HTR-8/SVneo (cell line): ENCODE data around the gene CDH4.

Source experiments
- DNase-seq: peaks from one replicate; pipeline ENCODE4 v3.0.0; 2011; ENCODE audit warnings: low spot score, mixed read lengths; ENCODE audit not compliant: insufficient read length
- FAIRE-seq: peaks from 2 replicates; lab custom pipeline; 2011; peaks lifted over from hg19 to GRCh38; lab: Jason Lieb, UNC

CDH4 gene

DNA sequence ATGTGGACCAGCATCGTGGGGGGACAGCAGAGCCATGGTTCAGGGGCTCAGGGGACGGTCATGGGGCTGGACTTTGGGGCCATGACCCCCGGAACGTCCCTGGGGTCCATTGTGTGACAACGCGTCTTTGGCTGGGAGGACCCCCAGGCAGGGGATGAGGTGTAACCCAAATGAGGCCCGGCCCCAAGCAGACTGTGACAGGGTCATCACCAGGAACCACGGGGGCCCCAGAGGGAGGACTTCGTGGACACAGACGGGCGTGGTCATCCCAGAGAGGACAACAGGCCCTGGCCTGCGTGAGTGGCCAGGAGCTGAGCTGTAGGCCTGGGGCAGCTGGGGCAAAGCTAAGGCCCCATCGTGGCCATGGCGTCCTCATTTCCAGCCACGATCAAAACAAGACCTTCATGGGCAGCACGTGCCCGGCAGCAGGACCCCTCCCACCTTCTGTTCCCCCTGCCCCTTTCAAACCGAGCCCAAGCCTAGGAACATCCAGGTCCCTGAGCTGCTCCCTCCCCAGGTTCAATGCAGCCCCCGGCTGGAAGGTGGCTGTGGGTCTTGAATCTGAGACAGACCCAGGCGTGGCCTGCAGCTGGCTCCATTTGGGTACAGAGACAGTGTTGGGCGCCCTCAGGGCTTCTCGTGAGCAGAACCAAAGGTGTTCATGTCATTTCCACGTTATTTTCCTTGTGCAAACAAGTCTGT, 625.9 kb downstream of the CDH4 start:
- peak; percentile 31 for FAIRE-seq
- no peak for DNase-seq

DNA sequence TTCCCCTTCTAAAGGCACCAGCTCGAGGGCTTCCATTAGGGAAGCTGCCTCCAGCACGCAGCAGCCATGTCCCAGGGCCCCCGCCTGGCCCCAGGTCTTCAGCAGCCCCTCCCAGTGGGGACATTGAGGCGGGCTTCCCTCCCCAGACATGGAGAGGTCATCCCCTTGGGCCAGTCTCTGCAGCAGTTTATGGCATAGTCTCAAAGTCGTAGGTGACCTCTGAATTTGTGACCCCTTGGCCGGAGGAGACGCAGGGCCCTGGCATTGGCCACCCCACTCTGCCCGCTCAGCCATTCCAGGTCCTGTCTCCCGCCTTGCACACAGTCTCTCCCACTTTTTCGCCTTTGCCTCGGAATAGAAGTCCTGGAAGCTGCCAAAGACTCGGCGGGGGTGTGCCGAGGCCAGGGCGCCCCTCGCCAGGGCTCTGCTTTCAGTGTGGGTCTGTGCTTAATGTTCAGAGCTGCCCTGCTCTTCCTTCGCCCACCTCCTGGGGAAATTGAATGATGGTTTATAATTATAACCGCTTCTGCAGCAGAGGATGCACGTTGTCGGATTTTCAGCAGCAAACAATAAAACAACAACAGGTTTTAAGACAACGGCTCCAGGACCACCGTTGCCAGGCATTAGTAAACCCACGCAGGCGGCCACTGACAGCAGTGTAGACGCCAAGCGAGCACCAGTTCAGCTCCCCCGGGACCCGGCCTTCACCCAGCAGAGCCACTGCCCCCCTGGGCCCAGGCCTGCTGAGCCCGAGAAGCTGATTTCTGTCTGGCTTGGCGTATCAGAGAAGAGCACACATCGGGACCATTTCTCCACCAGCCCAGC, 626.6 kb downstream of the CDH4 start:
- DNase-seq, result no peak
- no peak for FAIRE-seq

DNA sequence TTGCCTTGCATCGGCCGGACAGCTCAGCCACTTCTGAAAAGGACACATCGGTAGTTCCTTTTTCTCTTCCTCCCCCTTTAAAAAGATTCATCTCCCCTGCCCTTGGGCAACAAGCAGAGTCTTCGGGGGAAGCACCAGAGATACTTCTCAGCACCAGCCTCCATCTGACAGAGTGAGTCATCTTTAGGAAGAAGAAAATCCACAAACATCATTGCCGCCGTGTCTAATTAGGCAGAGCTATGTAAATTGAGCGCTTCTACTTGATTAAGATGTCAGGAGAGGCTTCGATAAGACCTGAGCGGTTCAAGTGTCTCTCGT, 627.2 kb downstream of the CDH4 start:
- FAIRE-seq (peak; percentile 60), DNase-seq (no peak)

DNA sequence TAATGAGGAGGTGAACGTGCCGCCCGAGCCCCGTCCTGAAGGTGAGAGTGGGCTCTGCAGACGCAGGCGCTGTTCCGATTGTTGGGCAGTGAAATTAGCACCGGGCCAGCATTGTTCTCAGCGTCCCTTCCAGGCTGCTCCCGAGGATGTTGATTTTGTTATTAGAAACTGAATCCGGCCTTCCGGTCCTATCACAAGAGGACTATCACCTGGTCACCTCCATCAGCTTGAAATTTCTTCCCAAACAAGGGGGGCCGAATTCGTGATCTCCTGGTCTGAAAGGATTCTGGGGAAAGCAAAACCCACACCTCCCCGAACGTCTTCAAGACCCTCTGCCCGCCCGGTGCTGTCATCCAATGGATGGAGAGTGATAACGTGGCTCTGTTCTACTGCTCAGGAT, 627.6 kb downstream of the CDH4 start:
- FAIRE-seq, result peak; percentile 48
- no peak for DNase-seq

DNA sequence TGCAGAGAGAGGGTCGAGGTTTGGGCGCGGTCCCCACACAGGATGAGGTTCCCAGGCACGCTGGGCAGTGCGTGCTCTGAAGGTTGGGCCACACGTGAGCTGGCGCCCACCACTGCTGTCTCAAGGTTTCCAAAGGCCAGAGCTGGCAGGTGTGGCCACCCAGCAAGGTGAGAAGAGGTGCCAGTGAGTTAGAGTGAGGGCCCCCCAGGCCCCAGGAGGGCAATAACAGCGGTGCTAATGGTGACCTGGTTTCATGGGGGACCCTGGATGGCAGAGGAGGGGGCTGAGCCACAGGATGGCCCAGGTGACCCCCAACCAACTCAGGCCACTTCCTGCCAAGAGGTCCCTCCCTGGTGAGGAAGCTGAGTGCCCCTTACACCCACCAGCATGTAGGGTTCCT, 628.6 kb downstream of the CDH4 start:
- FAIRE-seq, result no peak
- DNase-seq, result no peak

DNA sequence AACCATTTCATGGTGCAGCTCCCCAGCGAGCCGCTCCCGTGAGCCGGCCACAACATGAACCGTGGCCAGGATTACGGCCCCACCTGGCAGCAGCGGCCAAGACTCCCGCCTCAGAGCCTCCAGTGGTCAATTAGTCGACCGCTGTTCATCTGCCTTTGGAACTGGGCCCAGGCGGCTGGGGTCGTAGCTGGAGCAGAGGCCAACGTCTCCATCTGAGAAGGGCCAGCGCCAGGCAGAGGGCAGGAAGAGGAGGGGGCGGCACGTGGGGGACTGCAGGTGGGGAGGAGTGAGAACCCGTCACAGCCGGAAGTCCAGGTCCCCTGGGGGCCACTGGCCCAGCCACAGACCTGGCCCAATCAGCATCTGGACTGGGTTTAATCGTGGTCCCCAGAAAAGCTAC, 629.4 kb downstream of the CDH4 start:
- DNase-seq (no peak), FAIRE-seq (peak; percentile 33)

DNA sequence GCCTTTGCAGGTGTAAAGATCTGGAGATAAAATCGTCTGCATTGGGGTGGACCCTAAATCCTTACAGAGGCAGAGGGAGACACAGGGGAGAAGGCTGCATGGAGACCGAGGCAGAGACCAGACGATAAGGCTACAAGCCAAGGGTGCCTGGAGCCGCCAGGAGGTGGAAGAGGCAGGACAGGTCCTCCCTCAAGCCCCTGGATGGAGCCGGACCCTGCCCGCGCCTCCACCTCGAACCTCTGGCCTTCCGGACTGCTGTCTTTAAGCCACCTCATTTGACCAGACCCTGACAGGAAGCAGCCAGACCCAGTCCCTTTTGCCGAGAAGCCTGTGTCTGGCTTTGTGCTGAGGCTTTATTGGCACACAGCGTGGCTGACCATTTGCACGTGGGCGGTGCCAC, 629.8 kb downstream of the CDH4 start:
- DNase-seq (no peak), FAIRE-seq (no peak)

DNA sequence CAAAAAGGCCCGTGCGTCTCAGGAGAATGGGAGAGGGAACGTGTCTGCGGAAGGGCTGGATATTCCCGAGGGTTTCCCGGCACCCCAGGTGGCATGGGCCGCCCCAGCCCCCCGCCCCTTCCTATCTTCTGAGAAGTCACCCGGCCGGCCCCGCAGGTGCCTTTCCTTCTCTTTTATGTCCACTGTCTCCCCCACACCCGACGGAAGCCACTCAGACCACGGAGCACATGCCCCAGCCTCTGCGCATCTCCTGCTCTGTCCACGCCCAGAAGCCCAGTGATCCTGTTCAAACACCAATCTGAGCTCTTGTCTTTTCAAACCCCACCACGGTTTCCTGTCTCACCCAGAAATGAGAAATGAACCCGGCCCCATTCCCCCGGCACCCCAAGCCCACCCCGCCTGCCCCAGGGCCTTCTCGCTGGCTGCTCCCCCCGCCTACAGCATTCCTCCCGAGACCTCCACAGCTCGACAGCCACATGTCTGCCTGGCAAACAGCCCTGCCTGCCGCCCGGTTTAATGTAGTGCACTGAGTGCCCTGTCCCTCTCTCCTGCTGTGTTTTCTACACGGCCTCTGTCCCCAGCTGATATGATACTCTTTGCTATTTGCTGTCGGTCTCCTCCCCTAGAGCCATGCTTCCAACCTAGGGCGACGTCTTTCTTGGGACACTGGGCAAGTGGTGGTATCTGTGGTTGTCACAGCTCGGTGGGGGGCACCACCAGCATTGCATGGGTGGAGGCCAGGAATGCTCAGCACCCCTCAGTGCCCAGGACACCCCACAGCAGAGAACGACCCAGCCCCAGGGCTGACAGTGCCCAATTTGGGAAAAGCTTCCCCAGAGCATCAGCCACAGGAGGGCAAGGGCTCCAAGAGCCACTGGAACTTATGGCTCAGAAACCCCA, 630.9 kb downstream of the CDH4 start:
- no peak for DNase-seq

DNA sequence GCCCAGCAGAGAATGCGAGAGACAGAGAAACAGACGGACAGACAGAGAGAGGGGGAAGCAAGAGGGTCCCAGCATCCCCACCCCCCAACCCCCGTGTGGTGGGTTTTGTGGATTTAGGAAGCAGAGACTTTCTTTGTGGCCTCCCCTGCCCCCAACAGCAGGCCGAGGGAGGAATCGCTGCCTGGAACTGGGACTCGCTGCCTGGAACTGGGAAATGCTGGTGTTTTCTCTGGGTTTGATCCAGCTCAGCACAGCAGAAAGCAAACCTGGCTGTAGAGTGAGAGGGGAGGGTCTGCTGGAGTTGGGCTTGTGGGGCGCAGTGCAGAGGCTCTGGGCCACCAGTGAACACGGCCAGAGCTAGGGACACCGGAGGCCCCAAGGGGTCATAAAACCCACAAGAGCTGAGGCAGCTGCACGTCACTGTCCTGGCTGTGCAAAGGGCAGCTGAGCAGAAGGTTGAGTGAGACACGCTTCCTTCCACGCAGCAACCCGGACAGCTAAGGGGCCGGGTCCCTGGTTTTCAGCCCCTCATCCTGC, 631.9 kb downstream of the CDH4 start:
- FAIRE-seq (peak; percentile 66), DNase-seq (no peak)

More for the DNA sequence above, 630.9 kb downstream of the CDH4 start:
- FAIRE-seq, result no peak

DNA sequence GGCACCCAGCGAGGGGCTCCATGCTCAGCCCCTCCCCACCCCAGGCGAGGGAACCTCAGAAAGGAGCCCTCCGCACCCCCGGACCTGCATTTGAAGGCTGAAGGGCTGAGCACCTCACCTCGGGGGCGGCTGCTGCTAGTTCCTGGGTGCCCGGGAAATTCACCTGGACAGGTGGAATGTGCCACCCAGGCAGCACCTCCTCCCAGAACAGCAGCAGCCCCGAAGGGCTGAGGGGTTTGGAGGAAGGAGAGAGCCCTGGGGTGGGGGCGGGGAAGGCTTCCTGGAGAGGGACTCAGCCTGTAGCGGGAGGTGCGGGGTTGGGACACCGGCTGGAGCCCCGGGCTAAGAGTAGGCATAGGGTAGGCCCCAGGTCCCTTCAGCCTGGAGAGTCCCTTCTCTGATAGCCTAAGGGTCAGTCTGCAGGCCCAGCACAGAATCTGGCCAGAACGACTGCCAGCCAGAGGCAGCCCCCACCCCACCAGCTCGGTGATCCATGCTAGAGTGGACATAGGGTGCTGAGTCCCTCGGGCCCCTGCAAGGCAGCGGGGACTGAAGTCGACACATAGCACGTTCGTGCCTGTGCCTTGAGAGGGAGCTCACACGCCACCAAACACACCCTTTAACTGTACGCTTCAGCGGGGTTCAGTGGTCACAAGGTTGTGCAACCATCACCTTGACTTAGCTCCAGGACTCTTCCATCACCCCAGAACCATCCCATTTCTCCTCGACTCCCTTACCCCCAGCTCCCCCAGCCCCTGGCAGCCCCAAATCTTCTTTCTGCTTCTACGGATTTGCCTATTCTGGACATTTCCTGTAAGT, 632.7 kb downstream of the CDH4 start:
- DNase-seq (no peak), FAIRE-seq (peak; percentile 62)

DNA sequence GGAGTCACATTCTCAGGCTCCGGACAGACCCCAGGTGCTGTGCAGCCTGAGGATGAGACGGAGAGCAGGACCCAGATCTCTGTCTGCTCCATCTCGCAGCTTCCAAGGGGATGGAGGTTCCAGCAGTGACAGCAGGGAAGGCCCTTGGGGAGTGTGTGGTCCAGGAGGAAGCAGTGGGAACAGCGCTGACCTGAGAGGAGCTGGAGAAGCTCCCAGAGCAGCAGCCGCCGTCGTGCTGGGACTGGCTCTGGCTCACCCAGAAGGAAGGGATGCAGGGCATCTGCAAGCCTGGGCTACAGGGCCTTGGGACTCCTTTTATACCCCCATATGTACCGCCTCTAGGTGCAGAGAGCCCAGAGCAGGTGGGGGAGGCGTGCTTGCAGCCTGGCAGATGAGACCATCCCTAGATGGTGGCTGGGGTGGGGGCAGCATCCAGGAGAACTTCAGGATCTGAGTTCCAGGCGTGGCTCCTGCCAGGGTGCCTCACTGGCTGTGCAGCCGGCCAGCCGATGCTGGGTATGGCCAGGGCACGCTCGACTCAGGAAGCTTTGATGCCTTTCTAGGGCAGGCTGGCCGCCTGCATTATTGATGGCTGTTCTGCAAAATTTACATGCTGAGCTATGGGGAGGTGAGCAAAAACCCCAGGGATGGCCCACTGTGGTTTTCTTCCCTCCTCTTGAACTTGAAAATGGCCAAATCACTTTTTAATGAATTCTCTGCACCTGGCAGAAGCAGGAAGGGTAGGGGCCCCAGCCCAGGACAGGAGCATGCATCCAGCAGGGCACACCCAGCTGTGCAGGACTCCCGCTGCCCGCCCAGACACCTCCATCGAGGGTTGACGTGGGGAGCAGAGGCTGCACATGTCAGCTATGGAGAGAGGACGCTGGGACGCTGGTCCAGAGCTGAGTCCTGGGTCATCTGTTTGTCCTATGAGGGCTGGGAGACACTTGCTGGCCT, 634.0 kb downstream of the CDH4 start:
- DNase-seq (no peak), FAIRE-seq (peak; percentile 44)

DNA sequence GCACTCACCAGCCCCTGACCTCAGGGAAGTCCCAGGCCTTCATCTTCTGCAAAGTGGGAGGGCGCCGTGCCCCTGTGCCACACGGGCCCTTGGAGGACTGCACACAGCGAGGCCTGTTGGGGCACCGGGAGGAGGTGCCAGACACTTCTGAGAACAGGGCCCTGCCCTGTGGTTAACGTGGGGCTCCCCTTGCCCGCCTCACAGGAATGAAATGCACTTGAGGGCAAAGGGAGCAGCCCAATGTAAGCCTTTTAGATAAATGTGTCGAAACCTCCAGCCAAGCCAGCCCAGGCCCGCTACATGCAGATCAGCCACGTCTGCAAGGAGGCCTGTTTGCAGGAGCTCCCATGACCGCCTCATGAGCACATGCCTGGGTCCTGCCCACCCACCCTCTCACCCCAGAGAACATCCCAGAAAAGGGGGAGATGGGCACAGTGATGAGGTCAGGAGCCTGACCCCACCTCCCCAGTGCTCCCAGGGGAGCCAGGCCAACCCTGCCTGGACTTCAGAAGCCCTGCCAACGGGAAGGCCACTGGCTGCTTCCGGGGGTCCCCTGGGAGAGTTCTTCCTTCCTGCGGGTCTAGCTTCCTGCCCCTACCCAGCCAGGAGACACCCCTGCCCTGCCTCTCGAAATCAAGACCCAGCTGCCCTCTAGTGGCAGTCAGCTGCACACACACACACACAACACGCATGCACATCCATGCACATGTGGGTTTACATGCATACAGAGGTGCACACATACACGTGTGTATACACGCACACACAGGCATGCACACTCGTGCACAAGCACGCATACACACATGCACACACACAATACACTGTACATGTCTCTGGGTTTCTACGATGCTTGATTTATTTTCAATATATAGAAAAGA, 634.9 kb downstream of the CDH4 start:
- DNase-seq (peak; percentile 77), FAIRE-seq (peak; percentile 100)

DNA sequence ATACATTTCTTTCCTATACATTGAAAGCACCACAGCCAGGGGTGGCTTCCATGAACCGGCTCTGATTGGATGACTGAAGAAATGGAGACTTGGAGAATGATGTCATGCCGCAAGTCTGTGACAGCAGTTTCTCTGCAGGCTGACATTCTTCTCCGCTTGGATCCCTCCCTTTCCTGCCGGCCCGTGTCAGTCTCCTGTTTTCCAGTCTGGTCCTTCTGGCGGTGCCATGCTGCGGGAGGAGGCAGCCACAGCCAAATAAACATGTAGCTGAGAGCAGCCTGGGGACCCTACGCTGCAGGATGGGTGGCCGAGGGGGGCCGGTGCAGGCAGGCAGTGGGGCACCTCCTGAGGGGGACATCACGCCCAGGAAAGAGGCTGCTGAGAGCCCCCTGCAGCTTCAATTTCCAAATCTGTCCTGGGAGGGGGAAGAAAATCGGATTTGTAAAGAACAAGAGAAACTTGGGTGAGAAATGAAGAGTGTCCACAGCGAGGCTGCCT, 635.6 kb downstream of the CDH4 start:
- DNase-seq (no peak), FAIRE-seq (no peak)

DNA sequence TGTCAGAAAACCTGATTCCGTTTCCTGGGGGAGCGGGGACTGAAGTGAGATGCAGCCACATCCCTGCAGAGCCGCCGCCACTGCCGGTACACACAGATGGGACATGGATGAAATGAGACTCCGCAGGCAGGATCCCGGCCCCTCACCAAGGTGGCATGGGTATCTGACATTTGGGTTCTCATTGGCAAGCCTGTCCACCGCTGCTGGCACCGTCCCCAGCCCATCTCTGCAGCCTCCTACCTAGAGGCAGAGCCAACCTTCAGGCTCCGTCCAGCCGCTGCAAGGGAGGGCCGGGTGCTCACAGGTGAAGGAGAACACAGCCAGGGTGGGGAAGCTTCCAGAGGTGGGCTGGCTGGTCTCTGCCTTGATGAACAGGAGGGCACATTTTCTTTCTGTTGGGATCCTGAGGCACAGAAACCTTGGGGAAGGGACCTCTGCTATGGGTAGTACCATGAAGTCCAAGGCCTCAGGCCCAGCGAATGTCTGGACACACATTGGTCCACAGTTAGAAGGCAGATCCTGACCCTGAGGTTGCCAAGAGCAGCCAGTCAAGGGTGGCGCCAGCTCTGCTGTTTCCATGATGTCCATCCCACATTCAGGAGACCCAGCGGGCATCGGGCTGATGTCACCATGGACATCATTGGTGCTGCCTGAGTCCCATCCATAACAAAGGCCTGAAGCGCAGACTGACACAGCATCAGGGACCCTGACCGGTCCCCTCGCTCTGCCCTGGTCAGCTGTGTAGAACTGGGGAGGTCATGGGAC, 636.2 kb downstream of the CDH4 start:
- DNase-seq, result no peak
- FAIRE-seq, result no peak

DNA sequence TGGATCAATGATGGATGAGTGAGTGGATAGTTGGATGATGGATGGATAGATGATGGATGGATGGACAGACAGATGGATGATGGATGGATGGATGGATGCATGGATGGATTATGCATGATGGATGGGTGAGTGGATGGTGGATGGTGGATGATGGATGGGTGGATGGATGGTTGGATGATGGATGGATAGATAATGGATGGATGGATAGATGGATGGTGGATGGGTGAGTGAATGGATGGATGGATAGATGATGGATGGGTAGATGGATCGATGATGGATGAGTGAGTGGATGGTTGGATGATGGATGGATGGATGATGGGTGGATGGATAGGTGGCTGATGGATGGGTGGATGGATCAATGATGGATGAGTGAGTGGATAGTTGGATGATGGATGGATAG, 637.6 kb downstream of the CDH4 start:
- peak; percentile 99 for FAIRE-seq
- DNase-seq, result no peak

DNA sequence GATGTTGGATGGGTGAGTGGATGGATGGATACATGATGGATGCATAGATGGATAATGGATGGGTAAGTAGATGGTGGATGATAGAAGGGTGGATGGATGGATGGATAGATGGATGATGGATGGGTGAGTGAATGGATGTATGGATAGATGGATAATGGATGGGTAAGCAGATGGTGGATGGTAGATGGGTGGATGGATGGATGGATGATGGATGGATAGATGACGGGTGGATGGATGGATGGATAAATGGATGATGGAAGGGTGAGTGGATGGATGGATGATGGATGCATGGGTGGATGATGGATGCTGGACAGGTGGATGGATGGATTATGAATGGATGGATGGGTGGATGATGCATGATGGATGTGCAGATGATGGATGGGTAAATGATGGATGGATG, 638.1 kb downstream of the CDH4 start:
- DNase-seq (no peak), FAIRE-seq (no peak)

DNA sequence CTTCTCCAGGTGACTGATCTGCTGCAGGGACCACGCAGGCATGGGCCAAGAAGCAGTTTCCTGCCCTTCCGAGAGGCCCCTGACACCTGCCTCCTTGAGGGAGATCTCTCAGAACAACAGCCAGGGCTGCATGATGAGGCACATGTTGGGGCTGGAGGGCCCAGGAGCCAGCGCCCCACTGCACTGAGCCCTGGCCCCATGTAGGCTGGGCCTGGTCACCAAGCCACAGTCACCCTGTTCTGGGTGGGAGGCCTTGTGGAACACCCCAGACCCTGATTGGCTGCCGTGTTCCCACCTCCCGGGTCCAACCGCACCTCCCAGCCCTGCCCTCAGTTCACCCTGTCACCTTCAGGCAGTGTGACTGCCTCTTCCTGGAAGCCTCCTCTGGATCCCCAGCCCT, 639.4 kb downstream of the CDH4 start:
- DNase-seq, result no peak
- no peak for FAIRE-seq
